ENCODE data around the gene UNC13B.
"Not testable (repeated sequence)": the region's sequence is repeated elsewhere in the genome, so short reads cannot be mapped to it uniquely, and the experiment has no call there.

GRCh38 chr9:35245945-35246344, 84.1 kb downstream of the UNC13B start:
- TF ChIP-seq, protein P1, sequence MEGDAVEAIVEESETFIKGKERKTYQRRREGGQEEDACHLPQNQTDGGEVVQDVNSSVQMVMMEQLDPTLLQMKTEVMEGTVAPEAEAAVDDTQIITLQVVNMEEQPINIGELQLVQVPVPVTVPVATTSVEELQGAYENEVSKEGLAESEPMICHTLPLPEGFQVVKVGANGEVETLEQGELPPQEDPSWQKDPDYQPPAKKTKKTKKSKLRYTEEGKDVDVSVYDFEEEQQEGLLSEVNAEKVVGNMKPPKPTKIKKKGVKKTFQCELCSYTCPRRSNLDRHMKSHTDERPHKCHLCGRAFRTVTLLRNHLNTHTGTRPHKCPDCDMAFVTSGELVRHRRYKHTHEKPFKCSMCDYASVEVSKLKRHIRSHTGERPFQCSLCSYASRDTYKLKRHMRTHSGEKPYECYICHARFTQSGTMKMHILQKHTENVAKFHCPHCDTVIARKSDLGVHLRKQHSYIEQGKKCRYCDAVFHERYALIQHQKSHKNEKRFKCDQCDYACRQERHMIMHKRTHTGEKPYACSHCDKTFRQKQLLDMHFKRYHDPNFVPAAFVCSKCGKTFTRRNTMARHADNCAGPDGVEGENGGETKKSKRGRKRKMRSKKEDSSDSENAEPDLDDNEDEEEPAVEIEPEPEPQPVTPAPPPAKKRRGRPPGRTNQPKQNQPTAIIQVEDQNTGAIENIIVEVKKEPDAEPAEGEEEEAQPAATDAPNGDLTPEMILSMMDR (IDR thresholded peaks at IDR 0.05): not testable (repeated sequence)
- not testable (repeated sequence) for TF ChIP-seq EZH2 (IDR thresholded peaks at IDR 0.05; ENCODE audit: borderline replicate concordance, insufficient read depth, low read depth, low read length, poor library complexity, severe bottlenecking)

All from B cell (primary cell).